Muscle layer of colon (tissue), 2 donors: ENCODE measurements around the gene DPY19L3.
A peak's percentile ranks its signal among the peaks of the same experiment; 100 is the strongest.
"Not testable (repeated sequence)": the region's sequence is repeated elsewhere in the genome, so short reads cannot be mapped to it uniquely, and the experiment has no call there.

Experiments
- H3K27ac ChIP-seq: one replicate; pipeline ENCODE4 v1.7.0; 2013; ENCODE audit warnings: low read depth, mild to moderate bottlenecking, low read length, moderate library complexity
- H3K27me3 ChIP-seq, 2 donors: one replicate each; pipeline ENCODE4 v1.7.0; 2013; ENCODE audit warnings: low read length in 2 of 2, mild to moderate bottlenecking in 2 of 2; ENCODE audit not compliant: insufficient read depth in 2 of 2, control insufficient read depth in 1 of 2
- H3K36me3 ChIP-seq: one replicate; pipeline ENCODE4 v1.7.0; 2013; ENCODE audit warnings: mild to moderate bottlenecking, low read length; ENCODE audit not compliant: insufficient read depth
- H3K4me1 ChIP-seq: one replicate; pipeline ENCODE4 v1.7.0; 2013; ENCODE audit warnings: mild to moderate bottlenecking, low read length; ENCODE audit not compliant: insufficient read depth
- H3K4me3 ChIP-seq, 2 donors: one replicate each; pipeline ENCODE4 v1.7.0; 2013; ENCODE audit warnings: low read length in 2 of 2, low read depth in 1 of 2, mild to moderate bottlenecking in 1 of 2, moderate library complexity in 1 of 2
- H3K9ac ChIP-seq: one replicate; pipeline ENCODE4 v1.7.0; 2013; ENCODE audit warnings: low read length
- H3K9me3 ChIP-seq: one replicate; pipeline ENCODE4 v1.7.0; 2013; ENCODE audit warnings: mild to moderate bottlenecking, low read length
- donor health status: abdominal sarcoma.
- donor health status: Adenocarcinoma of cecum.

DPY19L3 gene

GRCh38 chr19:32368787-32369186 is 36.8 kb upstream of the DPY19L3 start:
- Histone ChIP-seq H3K27ac (no peak overlapping the region), H3K9ac (no peak overlapping the region), H3K4me3 (no peak overlapping the region), H3K36me3 (peaks cover 20% of the 10 kb centered on the region), H3K9me3 (no peaks in the 10 kb centered on the region), H3K4me1 (peaks cover 15% of the 10 kb centered on the region), H3K27me3 (no peaks in the 10 kb centered on the region)

DNA sequence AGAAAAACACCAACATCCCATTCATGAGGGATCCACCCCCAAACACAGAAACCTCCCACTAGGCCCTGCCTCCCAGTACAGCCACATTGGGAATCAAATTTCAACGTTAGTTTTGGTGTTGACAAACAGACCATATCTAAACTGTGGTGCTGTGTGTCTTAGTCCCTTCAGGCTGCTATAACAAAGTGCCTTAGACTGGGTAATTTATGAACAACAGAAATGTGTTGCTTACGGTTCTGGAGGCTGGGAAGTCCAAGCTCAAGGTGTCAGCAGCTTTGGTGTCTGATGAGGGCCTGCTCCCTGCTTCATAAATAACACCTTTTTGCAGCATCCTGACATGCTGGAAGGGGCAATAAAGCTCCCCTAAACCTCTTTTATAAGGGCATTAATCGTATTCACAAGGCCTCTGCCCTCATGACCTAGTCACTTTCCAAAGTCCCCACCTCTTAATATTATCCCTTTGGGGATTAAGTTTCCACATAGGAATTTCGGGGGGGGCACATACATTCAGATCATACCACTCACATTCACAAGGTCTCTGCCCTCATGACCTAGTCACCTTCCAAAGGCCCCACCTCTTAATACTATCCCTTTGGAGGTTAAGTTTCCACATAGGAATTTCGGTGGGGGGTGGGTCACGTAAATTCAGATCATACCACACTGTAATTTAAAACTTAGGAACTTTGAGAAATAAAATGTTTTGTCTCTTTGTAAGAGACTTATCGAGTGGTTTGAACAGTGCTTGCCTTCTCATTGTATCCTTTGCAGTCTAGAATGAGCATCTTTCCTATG is 32.6 kb upstream of the DPY19L3 start:
- Histone ChIP-seq H3K27ac (peak overlapping the region; percentile 7), H3K27me3 (no peaks in the 10 kb centered on the region), H3K4me3 (no peak overlapping the region), H3K4me1 (peaks cover 19% of the 10 kb centered on the region), H3K9me3 (no peaks in the 10 kb centered on the region), H3K36me3 (peaks cover 11% of the 10 kb centered on the region), H3K9ac (no peak overlapping the region)

DNA sequence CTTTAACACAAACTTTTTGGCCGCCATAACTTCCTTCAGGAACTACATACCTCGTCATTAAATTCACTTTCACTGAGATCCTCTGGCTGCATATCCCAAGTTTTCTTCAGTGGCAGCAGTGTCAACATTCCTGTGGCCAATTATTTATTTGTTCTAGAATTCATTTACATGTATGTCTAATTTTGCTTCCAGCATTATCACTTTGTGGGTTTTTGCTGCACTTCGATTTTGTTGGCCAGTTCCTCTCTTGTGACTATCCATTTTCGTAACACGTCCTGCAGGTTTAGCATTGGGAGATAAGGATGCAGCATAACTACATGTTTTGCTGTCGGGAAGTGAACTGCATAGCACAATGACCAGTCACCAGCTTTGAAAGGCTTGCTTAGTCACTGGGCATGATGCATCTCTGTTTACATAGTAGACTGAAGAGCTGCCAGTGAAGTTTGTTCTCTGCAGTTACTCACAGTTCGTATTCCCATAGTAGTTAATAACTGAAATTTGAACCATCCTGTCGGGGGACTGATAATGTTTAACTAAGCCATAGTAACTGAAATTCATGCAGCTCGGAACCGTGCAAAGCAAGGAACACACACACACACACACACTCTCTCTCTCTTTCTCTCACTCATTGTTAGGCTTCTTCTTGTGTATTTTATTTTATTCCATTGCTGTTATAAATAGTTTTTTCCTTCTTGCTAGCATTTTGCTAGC is 31.8 kb upstream of the DPY19L3 start:
- Histone ChIP-seq H3K9ac (no peak overlapping the region), H3K27ac (peak overlapping the region; percentile 7)

GRCh38 chr19:32374362-32374761 is 31.2 kb upstream of the DPY19L3 start:
- H3K27ac ChIP-seq, H3K4me3 ChIP-seq, H3K9ac ChIP-seq: not testable (repeated sequence)

More for the DNA sequence above, 31.8 kb upstream of the DPY19L3 start:
- Histone ChIP-seq H3K36me3 (peaks cover 12% of the 10 kb centered on the region), H3K4me3 (no peak overlapping the region), H3K9me3 (no peaks in the 10 kb centered on the region), H3K27me3 (no peaks in the 10 kb centered on the region), H3K4me1 (peaks cover 19% of the 10 kb centered on the region)

GRCh38 chr19:32377088-32377487 is 28.5 kb upstream of the DPY19L3 start:
- not testable (repeated sequence) for H3K9ac ChIP-seq, H3K27ac ChIP-seq, H3K4me3 ChIP-seq, H3K9me3 ChIP-seq, H3K27me3 ChIP-seq
- Histone ChIP-seq H3K4me1 (peaks cover 19% of the 10 kb centered on the region), H3K36me3 (peaks cover 11% of the 10 kb centered on the region)

More at GRCh38 chr19:32374362-32374761, 31.2 kb upstream of the DPY19L3 start:
- H3K9me3 ChIP-seq, H3K27me3 ChIP-seq: not testable (repeated sequence)
- H3K4me1 ChIP-seq: peaks cover 19% of the 10 kb centered on the region
- peaks cover 11% of the 10 kb centered on the region for H3K36me3 ChIP-seq

DNA sequence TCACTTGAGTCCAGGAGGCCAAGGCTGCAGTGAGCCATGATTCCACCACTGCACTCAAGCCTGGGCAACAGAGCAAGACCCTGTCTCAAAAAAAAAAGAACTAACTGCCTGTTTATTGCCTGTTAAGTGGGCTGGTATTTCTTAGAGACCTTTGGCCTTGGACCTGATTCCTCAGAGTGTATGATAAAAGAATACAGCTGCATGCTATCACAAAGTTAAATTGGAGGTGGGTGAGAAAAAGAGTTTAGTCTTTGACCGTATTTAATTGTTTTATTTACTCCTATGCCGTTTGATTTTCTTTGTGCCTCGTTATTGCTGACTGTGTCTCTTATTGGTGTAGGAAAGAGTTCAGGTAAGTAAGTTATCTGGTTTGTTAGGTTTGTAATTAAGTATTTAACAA is 25.3 kb upstream of the DPY19L3 start:
- Histone ChIP-seq H3K27me3 (no peaks in the 10 kb centered on the region), H3K4me1 (no peaks in the 10 kb centered on the region), H3K9ac (no peak overlapping the region), H3K36me3 (peaks cover 19% of the 10 kb centered on the region), H3K27ac (no peak overlapping the region), H3K4me3 (no peak overlapping the region), H3K9me3 (no peaks in the 10 kb centered on the region)

GRCh38 chr19:32387701-32388392 is 17.7 kb upstream of the DPY19L3 start:
- peak overlapping the region; percentile 7 for H3K27ac ChIP-seq
- peaks cover 6% of the 10 kb centered on the region for H3K36me3 ChIP-seq
- H3K4me3 ChIP-seq: no peak overlapping the region
- H3K9ac ChIP-seq: no peak overlapping the region
- peaks cover 10% of the 10 kb centered on the region for H3K4me1 ChIP-seq
- H3K9me3 ChIP-seq: no peaks in the 10 kb centered on the region
- no peaks in the 10 kb centered on the region for H3K27me3 ChIP-seq

GRCh38 chr19:32388393-32388855 is 17.1 kb upstream of the DPY19L3 start:
- H3K27ac ChIP-seq: peak overlapping the region; percentile 7
- no peak overlapping the region for H3K9ac ChIP-seq
- H3K36me3 ChIP-seq: peaks cover under 1% of the 10 kb centered on the region
- H3K4me1 ChIP-seq: peaks cover 10% of the 10 kb centered on the region
- H3K4me3 ChIP-seq: no peak overlapping the region
- H3K27me3 ChIP-seq: no peaks in the 10 kb centered on the region
- no peaks in the 10 kb centered on the region for H3K9me3 ChIP-seq

GRCh38 chr19:32392901-32393300 is 12.7 kb upstream of the DPY19L3 start:
- no peaks in the 10 kb centered on the region for H3K36me3 ChIP-seq
- H3K4me1 ChIP-seq: peaks cover 7% of the 10 kb centered on the region
- no peak overlapping the region for H3K9ac ChIP-seq
- H3K9me3 ChIP-seq: no peaks in the 10 kb centered on the region
- no peak overlapping the region for H3K4me3 ChIP-seq
- no peaks in the 10 kb centered on the region for H3K27me3 ChIP-seq
- no peak overlapping the region for H3K27ac ChIP-seq

DNA sequence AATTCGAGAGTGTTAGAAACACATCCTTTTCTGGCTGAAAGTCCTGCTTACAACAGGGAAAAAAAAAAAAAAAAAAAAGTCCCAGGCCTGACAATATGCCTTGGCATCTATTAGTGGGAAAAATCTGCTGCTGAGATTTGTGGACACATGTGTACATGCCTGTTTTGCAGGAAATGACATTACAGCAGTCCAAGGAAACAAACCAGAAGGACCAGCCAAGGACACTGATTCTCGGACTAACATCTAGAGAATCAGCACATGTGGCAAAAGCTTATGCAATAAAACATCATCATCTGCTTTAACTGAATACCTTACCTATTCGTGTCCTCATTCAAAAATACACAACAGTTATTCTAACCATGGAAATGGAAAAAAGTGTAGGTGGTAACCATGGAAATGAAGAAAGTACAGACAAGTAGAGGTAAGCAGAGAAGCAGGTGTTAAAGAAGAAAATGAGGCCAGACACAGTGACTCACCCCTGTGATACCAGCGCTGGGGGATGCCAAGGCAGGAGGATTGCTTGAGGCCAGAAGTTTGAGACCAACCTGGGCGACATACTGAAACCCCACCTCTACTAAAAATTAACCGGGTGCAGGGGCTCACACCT is 9.4 kb upstream of the DPY19L3 start:
- no peaks in the 10 kb centered on the region for H3K9me3 ChIP-seq
- no peak overlapping the region for H3K27ac ChIP-seq
- no peak overlapping the region for H3K9ac ChIP-seq
- no peaks in the 10 kb centered on the region for H3K27me3 ChIP-seq
- no peak overlapping the region for H3K4me3 ChIP-seq
- H3K4me1 ChIP-seq: no peaks in the 10 kb centered on the region
- no peaks in the 10 kb centered on the region for H3K36me3 ChIP-seq

- H3K4me1 ChIP-seq: no peaks in the 10 kb centered on the region
- H3K36me3 ChIP-seq: no peaks in the 10 kb centered on the region
- H3K4me3 ChIP-seq: no peak overlapping the region
- no peaks in the 10 kb centered on the region for H3K9me3 ChIP-seq
- H3K9ac ChIP-seq: no peak overlapping the region
- no peak overlapping the region for H3K27ac ChIP-seq
- no peaks in the 10 kb centered on the region for H3K27me3 ChIP-seq
Observed at GRCh38 chr19:32397671-32398101, 7.9 kb upstream of the DPY19L3 start.
